Effector memory CD4-positive, alpha-beta T cell (primary cell): ENCODE measurements around the gene SYNPR.

Source experiments
- DNase-seq, 3 donors: peaks; one replicate each; pipeline ENCODE4 v3.0.0-alpha.2; 2020
- H3K27ac ChIP-seq: 2 replicates; pipeline ENCODE4 v1.7.0; 2013; ENCODE audit warnings: mild to moderate bottlenecking, low read length, moderate library complexity; ENCODE audit not compliant: insufficient read depth, poor library complexity, severe bottlenecking
- H3K27me3 ChIP-seq: replicated peaks from 2 replicates; pipeline ENCODE4 v1.7.0; 2013; ENCODE audit warnings: mild to moderate bottlenecking, low read length; ENCODE audit not compliant: insufficient read depth, control insufficient read depth, poor library complexity, severe bottlenecking
- H3K36me3 ChIP-seq: 2 replicates; pipeline ENCODE4 v1.7.0; 2013; ENCODE audit warnings: mild to moderate bottlenecking, low read length, moderate library complexity; ENCODE audit not compliant: control insufficient read depth, insufficient read depth
- H3K4me1 ChIP-seq: 2 replicates; pipeline ENCODE4 v1.7.0; 2013; ENCODE audit warnings: low read length, mild to moderate bottlenecking; ENCODE audit not compliant: control insufficient read depth, insufficient read depth, poor library complexity, severe bottlenecking
- H3K4me3 ChIP-seq: 2 replicates; pipeline ENCODE4 v1.7.0; 2013; ENCODE audit warnings: low read length, low read depth, mild to moderate bottlenecking; ENCODE audit not compliant: insufficient read depth, poor library complexity, severe bottlenecking
- H3K9me3 ChIP-seq: 2 replicates; pipeline ENCODE4 v1.7.0; 2013; ENCODE audit warnings: mild to moderate bottlenecking, low read length, moderate library complexity; ENCODE audit not compliant: control insufficient read depth

SYNPR gene

DNA sequence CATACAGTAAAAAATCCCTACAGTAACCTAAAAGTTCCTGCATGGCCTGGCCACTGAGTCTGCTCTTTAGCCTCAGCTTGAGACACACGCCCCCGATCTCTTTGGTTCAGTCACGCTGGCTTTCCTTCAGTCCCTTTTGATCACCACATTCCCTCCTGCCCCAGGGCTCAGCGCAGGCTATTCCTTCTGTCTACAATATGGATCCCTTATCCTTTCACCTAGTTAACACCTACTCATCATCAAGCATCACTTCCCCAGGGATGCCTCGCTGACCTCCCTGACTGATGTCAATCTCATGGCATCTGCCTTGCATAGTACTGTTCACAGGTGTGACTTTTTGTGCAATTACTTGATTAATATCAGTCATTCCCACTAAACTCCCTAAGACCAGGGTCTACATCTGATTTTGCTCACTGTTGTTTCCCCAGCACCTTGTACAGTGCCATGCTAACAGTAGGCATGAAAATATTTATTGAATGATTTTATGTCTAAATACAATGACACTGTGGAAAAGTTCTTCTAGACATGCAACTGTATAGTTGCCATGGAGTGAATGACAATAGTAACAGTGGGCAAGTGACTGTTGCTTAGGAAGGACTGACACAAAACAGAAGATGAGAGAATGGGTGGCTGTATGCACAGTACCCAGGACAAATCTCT, 374.1 kb downstream of the SYNPR start, which contains the start of gene SNTN:
Gene SNTN (plus strand): TSS at position 610 of the 660 bp plus-strand sequence. CDS start 13 bp downstream, at position 623.
- Histone ChIP-seq H3K4me1 (no peaks in the 10 kb centered on the region), H3K4me3 (no peak within 1 kb of the TSS), H3K36me3 (no peaks in the 10 kb centered on the region), H3K9me3 (no peaks in the 10 kb centered on the region), H3K27ac (no peak within 1 kb of the TSS), H3K27me3 (no peaks in the 10 kb centered on the region)
- no peak for DNase-seq

DNA sequence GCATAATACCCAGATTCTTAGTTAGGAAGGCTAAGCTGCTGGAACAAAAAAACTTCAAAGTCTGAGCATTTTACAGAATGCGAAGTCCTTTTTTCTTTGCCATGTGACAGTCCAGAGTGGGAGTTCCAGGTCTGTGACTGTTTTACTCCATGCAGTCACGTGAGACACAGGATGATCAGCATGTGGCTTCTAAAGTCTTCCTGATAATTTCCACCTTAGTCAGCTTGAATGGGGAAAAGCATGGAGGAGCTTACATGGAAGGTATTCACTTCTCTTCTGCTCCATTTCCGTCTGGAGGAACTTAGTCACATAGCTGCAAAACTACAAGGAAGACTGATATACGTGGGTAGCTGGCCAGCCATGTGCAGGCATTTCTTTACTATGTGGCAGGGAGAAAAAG, 376.1 kb downstream of the SYNPR start:
- no peak overlapping the region for H3K27ac ChIP-seq
- H3K4me3 ChIP-seq, result no peak overlapping the region
- H3K36me3 ChIP-seq, result no peaks in the 10 kb centered on the region
- H3K4me1 ChIP-seq, result no peaks in the 10 kb centered on the region
- DNase-seq, result no peak
- H3K9me3 ChIP-seq, result no peaks in the 10 kb centered on the region
- H3K27me3 ChIP-seq, result no peaks in the 10 kb centered on the region

DNA sequence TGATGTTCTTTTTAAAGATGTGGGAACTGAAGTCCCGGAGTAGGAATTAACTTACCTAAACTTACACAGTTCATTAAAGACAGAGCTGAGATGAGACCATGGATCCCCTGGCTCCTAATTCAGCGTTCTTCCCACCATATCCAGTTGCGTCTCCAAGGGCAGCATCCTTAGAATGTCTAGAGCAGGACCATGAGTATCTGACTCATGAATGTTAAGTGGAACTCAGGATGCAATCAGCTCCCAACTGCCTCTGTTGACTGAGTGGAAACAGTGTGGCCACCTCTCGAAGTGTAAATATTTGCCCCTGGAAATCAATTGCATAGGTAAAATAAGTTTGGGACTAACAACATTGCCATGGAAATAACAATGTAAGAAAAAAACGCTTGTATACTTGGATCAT, 376.8 kb downstream of the SYNPR start:
- Histone ChIP-seq H3K4me1 (no peaks in the 10 kb centered on the region), H3K27me3 (no peaks in the 10 kb centered on the region), H3K27ac (no peak overlapping the region), H3K4me3 (no peak overlapping the region), H3K9me3 (no peaks in the 10 kb centered on the region), H3K36me3 (no peaks in the 10 kb centered on the region)
- no peak for DNase-seq

DNA sequence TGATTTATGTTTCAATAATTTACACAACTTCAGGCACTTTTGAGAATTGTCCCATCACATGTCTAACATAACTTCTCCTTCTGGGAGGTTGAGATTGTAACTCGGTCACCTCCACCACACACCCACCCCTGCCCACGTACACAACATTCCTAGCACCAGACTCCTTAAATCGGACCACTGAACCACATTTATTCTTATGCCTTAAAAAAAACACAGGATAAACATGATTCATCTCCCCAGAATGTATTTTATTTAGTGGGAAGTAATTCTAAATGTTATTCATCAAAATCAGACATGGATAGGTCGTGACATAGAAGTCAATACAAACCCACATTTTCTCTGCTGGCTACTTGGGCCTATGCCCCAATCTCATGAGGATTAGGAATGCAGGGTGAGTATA, 377.4 kb downstream of the SYNPR start:
- Histone ChIP-seq H3K27ac (no peak overlapping the region), H3K4me3 (no peak overlapping the region), H3K4me1 (no peaks in the 10 kb centered on the region), H3K27me3 (no peaks in the 10 kb centered on the region), H3K36me3 (no peaks in the 10 kb centered on the region), H3K9me3 (no peaks in the 10 kb centered on the region)
- no peak for DNase-seq

DNA sequence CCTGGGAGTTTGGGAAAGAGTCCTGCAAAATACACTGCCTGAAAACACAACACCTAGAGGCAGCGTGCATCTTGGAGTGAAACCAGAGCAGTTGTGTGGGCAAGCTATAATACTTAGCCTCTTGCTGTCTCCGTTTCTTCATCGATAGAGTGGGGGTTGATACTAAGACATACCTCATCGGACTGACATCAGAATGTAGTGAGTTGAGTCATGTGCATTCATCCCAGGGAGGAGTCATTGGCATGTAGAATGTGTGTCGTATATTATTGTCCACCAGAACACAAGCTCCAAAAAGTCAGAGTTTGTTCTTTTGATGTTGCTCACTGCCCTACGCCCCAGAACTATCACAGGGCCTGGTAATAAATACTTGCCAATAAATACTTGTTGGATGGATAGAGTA, 378.7 kb downstream of the SYNPR start:
- Histone ChIP-seq H3K4me1 (no peaks in the 10 kb centered on the region), H3K27ac (no peak overlapping the region), H3K36me3 (no peaks in the 10 kb centered on the region), H3K4me3 (no peak overlapping the region), H3K9me3 (no peaks in the 10 kb centered on the region), H3K27me3 (no peaks in the 10 kb centered on the region)
- DNase-seq, result no peak

DNA sequence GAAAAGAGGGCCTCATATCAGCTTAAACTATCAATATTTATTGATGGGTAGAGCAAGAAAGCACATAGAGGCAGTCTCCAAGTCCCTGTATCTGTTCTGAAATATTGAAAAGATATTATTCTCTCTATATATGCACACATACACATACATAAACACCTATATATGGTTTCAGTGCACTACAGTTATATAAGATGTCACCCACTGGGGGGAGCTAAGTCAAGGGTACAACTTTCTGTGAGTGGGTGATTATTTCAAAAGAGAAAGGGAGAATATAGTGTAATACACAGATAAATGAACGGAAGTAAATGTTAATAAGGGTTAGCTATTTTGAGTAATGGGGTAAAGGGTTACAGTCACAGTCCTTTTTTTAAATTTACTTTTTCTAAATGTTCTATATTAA, 383.1 kb downstream of the SYNPR start:
- Histone ChIP-seq H3K36me3 (no peaks in the 10 kb centered on the region), H3K27ac (no peak overlapping the region), H3K27me3 (no peaks in the 10 kb centered on the region), H3K4me1 (no peaks in the 10 kb centered on the region), H3K4me3 (no peak overlapping the region), H3K9me3 (no peaks in the 10 kb centered on the region)
- no peak for DNase-seq

DNA sequence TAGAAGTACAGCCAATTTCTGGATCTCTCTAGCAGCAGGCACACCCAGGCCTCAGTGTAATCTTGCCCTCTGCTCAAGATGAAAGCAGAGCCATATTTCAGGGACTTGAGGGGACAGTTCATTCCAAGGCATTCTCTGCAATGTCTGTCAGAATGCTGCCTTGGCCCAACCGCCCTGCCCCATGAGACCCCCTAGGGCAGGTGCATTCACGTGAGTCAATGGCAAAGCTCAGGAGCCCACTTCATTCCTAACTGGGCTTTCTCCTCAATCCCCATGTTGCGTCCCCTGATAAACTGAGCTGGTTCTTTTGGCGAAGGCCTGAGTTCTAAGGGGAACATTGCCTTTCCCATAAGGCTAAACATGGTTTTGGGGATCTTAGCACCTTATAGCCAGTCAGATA, 383.9 kb downstream of the SYNPR start:
- Histone ChIP-seq H3K27me3 (no peaks in the 10 kb centered on the region), H3K4me1 (no peaks in the 10 kb centered on the region), H3K4me3 (no peak overlapping the region), H3K36me3 (no peaks in the 10 kb centered on the region), H3K9me3 (no peaks in the 10 kb centered on the region), H3K27ac (no peak overlapping the region)
- no peak for DNase-seq

DNA sequence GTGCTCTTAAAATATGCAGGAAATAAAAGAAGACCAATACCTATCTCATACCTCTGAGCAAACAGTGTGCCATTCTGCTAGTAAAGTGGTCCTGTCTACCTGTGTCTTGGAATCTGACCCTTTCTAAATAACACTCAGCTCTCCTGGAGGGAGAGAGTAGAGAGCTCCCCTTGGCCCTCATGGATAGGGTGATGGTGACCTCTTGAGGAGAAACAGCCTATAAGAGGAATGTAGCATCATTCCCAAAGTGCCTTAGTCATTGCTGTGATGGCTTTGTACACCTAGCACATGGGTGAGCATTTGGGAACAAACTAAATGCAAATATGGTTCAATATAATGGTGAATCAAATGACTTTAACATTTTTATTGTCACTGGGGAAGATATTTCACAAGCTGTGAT, 384.4 kb downstream of the SYNPR start:
- Histone ChIP-seq H3K27ac (no peak overlapping the region), H3K4me1 (no peaks in the 10 kb centered on the region), H3K9me3 (no peaks in the 10 kb centered on the region), H3K27me3 (no peaks in the 10 kb centered on the region), H3K4me3 (no peak overlapping the region), H3K36me3 (no peaks in the 10 kb centered on the region)
- DNase-seq, result no peak
